Neutrophil (primary cell): Measurements from ENCODE around the gene MINAR1.

ENCODE experiments used
- H3K27ac ChIP-seq: fragments of 200-600 bp; sonication (generic); 2 replicates; pipeline ENCODE4 v1.5.1; 2016; ENCODE audit warnings: mild to moderate bottlenecking, moderate library complexity
- H3K27me3 ChIP-seq: fragments of 200-600 bp; sonication (generic); 2 replicates; pipeline ENCODE4 v1.6.0; 2016; ENCODE audit warnings: mild to moderate bottlenecking
- H3K36me3 ChIP-seq: fragments of 200-600 bp; sonication (generic); 2 replicates; pipeline ENCODE4 v1.5.1; 2017
- H3K4me1 ChIP-seq, 2 experiments: fragments of 200-600 bp in 1 of 2; sonication (generic) in 1 of 2; 1 replicate in 1 of 2; 2 replicates in 1 of 2; pipeline versions ENCODE4 v1.5.1 to v1.6.1; 2013 to 2016; ENCODE audit warnings: low read depth in 1 of 2, low read length in 1 of 2, mild to moderate bottlenecking in 1 of 2, moderate library complexity in 1 of 2; ENCODE audit not compliant: control insufficient read depth in 1 of 2, insufficient read depth in 1 of 2
- H3K4me3 ChIP-seq, 2 experiments: fragments of 200-600 bp in 1 of 2; sonication (generic) in 1 of 2; 1 replicate in 1 of 2; 2 replicates in 1 of 2; pipeline ENCODE4 v1.5.1; 2013 to 2016; ENCODE audit warnings: low read depth in 1 of 2, low read length in 1 of 2, mild to moderate bottlenecking in 1 of 2, moderate library complexity in 1 of 2
- H3K9me3 ChIP-seq: fragments of 200-600 bp; sonication (generic); 2 replicates; pipeline ENCODE4 v1.5.1; 2016
- TF ChIP-seq, protein P1 (sequence below): fragments of 200-600 bp; sonication (generic); IDR thresholded peaks from 2 replicates; pipeline ENCODE4 v1.5.1; 2016; ENCODE audit warnings: antibody characterized with exemption

MINAR1 gene

GRCh38 chr15:79455943-79456342 is 23.8 kb downstream of the MINAR1 start:
- Histone ChIP-seq H3K9me3 (no peaks in the 10 kb centered on the region), H3K4me1 (no peaks in the 10 kb centered on the region), H3K27ac (no peak overlapping the region), H3K4me3 (no peak overlapping the region), H3K36me3 (no peaks in the 10 kb centered on the region), H3K27me3 (peaks cover 51% of the 10 kb centered on the region)
- TF ChIP-seq, protein P1, sequence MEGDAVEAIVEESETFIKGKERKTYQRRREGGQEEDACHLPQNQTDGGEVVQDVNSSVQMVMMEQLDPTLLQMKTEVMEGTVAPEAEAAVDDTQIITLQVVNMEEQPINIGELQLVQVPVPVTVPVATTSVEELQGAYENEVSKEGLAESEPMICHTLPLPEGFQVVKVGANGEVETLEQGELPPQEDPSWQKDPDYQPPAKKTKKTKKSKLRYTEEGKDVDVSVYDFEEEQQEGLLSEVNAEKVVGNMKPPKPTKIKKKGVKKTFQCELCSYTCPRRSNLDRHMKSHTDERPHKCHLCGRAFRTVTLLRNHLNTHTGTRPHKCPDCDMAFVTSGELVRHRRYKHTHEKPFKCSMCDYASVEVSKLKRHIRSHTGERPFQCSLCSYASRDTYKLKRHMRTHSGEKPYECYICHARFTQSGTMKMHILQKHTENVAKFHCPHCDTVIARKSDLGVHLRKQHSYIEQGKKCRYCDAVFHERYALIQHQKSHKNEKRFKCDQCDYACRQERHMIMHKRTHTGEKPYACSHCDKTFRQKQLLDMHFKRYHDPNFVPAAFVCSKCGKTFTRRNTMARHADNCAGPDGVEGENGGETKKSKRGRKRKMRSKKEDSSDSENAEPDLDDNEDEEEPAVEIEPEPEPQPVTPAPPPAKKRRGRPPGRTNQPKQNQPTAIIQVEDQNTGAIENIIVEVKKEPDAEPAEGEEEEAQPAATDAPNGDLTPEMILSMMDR, result no peak

DNA sequence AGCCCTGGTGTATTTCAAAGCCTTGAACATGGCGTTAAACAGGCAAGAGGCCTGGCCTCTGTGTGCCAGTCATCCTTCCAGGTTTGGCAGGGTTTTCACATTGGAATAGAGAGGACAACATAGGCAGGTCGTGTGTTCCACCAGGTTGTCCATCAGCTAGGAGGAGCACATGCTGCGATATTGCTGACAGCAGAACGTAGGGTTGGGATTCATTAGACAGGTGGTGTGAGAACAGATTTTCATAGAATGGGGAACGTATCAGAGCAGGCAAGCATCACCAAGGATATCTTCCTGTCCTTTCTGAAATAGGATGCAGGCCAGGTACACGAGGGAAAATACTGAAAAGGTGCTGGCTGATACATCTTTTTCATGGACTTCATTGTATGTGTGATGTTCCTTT is 26.4 kb downstream of the MINAR1 start:
- no peaks in the 10 kb centered on the region for H3K36me3 ChIP-seq
- H3K9me3 ChIP-seq, result no peaks in the 10 kb centered on the region
- H3K4me3 ChIP-seq, result no peak overlapping the region
- TF ChIP-seq, protein P1, result no peak
- H3K27ac ChIP-seq, result no peak overlapping the region
- H3K27me3 ChIP-seq, result peaks cover 26% of the 10 kb centered on the region
- no peaks in the 10 kb centered on the region for H3K4me1 ChIP-seq

DNA sequence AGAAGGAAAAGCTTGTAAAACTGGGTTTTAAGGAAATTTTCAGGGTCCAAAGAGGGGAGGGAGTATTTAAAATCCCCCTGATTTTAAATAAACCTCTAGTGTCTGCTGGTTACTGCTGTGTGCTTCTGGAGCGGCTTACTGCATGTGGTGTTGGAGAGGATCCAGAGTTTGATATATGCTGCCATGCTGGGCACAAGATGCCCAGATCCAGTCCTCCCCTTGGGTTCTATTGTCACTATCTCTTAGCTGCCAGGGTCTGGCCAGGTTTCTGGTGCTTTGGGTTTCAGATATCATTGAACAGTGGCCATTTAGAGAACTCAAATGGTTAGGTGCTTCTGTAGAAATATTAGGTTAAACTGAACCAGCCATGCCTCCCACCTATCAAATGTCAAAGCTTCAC is 27.5 kb downstream of the MINAR1 start:
- TF ChIP-seq, protein P1, result no peak
- no peaks in the 10 kb centered on the region for H3K9me3 ChIP-seq
- H3K27me3 ChIP-seq, result peaks cover 16% of the 10 kb centered on the region
- H3K4me1 ChIP-seq, result no peaks in the 10 kb centered on the region
- no peaks in the 10 kb centered on the region for H3K36me3 ChIP-seq
- H3K27ac ChIP-seq, result no peak overlapping the region
- no peak overlapping the region for H3K4me3 ChIP-seq

DNA sequence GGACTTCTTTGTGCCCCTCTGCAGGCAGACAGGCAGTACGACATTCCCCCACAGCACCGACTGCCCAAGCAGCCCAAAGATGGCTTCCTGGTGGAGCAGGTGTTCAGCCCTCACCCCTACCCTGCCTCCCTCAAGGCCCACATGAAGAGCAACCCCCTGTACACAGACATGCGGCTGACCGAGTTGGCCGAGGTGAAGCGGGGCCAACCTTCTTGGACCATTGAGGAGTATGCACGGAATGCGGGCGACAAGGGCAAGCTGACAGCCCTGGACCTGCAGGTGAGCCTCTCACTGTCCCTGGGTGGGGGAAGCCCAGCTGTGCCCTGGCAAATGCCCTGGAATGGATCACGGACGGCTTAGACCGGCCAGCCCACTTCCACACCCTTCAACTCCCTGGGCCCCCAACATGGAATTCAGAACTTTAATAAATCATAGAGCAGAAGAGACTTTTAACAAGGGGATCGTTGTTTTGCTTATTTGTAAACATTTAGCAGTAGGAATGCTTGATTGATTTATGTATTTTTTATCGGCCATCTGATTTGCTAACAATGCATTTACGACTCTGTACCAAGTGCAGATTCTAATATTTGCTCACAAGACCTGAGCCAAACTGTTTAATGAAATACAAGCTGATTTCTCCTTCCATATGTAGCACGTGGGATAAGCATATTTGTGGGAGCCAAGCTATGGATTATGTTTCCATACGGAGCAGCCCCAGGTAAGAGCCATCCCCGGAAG is 31.1 kb downstream of the MINAR1 start:
- Histone ChIP-seq H3K36me3 (no peaks in the 10 kb centered on the region), H3K4me1 (no peaks in the 10 kb centered on the region), H3K4me3 (no peak overlapping the region), H3K27me3 (peaks cover 3% of the 10 kb centered on the region), H3K9me3 (no peaks in the 10 kb centered on the region), H3K27ac (no peak overlapping the region)
- TF ChIP-seq, protein P1, result no peak

- Histone ChIP-seq H3K36me3 (no peaks in the 10 kb centered on the region), H3K9me3 (no peaks in the 10 kb centered on the region), H3K27ac (no peak overlapping the region), H3K27me3 (peaks cover 3% of the 10 kb centered on the region), H3K4me1 (no peaks in the 10 kb centered on the region), H3K4me3 (no peak overlapping the region)
- TF ChIP-seq, protein P1, result no peak
Measured at GRCh38 chr15:79463781-79464270, 31.7 kb downstream of the MINAR1 start.
